Measurements from ENCODE around the gene CYP3A4.

CYP3A4 gene

DNA sequence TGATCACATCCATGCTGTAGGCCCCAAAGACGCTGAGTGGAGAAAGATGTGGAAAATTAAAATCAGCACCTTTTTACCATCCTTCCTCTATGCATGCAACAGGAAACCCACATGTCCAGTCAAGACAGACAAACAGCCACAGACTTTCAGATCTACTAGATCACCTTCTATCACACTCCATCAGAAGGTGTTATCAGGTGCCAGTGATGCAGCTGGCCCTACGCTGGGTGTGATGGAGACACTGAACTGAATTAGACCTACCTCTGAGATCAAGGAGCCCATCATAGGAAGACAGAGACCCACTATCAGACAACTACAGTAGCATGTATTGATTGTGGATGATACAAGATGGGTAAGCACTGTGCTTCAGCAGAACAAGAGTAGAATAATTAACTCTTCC is 15.5 kb downstream of the CYP3A4 start:
- no peaks in the 10 kb centered on the region for H3K9me3 ChIP-seq (ENCODE audit: control insufficient read depth, insufficient read depth, low read depth, low read length)
- CTCF ChIA-PET: no interaction called here
- no peaks in the 10 kb centered on the region; the same call in 1 of the 2 replicates for H3K4me1 ChIP-seq (ENCODE audit: control insufficient read depth, insufficient read depth, low read length)
- no peak overlapping the region for H3K27ac ChIP-seq (ENCODE audit: extremely low read depth, low read depth, low read length)
- POLR2A ChIA-PET: no interaction called here
- no peak for TF ChIP-seq ZNF561 (tag by site-specific recombination; IDR thresholded peaks at IDR 0.05; ENCODE audit: borderline replicate concordance)
- TF ChIP-seq ZNF155 (tag by site-specific recombination; IDR thresholded peaks at IDR 0.05): no peak
- TF ChIP-seq, protein P1, sequence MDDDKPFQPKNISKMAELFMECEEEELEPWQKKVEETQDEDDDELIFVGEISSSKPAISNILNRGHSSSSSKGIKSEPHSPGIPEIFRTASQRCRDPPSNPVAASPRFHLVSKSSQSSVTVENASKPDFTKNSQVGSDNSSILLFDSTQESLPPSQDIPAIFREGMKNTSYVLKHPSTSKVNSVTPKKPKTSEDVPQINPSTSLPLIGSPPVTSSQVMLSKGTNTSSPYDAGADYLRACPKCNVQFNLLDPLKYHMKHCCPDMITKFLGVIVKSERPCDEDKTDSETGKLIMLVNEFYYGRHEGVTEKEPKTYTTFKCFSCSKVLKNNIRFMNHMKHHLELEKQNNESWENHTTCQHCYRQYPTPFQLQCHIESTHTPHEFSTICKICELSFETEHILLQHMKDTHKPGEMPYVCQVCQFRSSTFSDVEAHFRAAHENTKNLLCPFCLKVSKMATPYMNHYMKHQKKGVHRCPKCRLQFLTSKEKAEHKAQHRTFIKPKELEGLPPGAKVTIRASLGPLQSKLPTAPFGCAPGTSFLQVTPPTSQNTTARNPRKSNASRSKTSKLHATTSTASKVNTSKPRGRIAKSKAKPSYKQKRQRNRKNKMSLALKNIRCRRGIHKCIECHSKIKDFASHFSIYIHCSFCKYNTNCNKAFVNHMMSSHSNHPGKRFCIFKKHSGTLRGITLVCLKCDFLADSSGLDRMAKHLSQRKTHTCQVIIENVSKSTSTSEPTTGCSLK (tag by site-specific recombination; IDR thresholded peaks at IDR 0.05): no peak
- no peak for TF ChIP-seq ZNF157 (tag by site-specific recombination; IDR thresholded peaks at IDR 0.05)
- no peak for TF ChIP-seq ZNF175 (tag by site-specific recombination; IDR thresholded peaks at IDR 0.05)
- TF ChIP-seq ZNF292 (tag by site-specific recombination; IDR thresholded peaks at IDR 0.05; ENCODE audit: borderline replicate concordance, low read depth): no peak
- TF ChIP-seq, protein P2, sequence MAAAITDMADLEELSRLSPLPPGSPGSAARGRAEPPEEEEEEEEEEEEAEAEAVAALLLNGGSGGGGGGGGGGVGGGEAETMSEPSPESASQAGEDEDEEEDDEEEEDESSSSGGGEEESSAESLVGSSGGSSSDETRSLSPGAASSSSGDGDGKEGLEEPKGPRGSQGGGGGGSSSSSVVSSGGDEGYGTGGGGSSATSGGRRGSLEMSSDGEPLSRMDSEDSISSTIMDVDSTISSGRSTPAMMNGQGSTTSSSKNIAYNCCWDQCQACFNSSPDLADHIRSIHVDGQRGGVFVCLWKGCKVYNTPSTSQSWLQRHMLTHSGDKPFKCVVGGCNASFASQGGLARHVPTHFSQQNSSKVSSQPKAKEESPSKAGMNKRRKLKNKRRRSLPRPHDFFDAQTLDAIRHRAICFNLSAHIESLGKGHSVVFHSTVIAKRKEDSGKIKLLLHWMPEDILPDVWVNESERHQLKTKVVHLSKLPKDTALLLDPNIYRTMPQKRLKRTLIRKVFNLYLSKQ (tag by site-specific recombination; IDR thresholded peaks at IDR 0.05; ENCODE audit: borderline replicate concordance): no peak
- no peak for TF ChIP-seq ZNF302 (tag by site-specific recombination; IDR thresholded peaks at IDR 0.05; ENCODE audit: low read depth)
- H3K36me3 ChIP-seq (ENCODE audit: control insufficient read depth in 2 of 2, insufficient read depth in 1 of 2, low read length in 2 of 2): no peaks in the 10 kb centered on the region
- H3K4me3 ChIP-seq (ENCODE audit: low read depth, low read length): no peak overlapping the region

GRCh38 chr7:99767662-99768061 is 16.3 kb downstream of the CYP3A4 start:
- no peaks in the 10 kb centered on the region; the same call in 1 of the 2 replicates for H3K4me1 ChIP-seq (ENCODE audit: control insufficient read depth, insufficient read depth, low read length)
- no peaks in the 10 kb centered on the region for H3K36me3 ChIP-seq (ENCODE audit: control insufficient read depth in 2 of 2, insufficient read depth in 1 of 2, low read length in 2 of 2)
- no peak overlapping the region for H3K4me3 ChIP-seq (ENCODE audit: low read depth, low read length)
- TF ChIP-seq GLIS1 (tag by site-specific recombination; IDR thresholded peaks at IDR 0.05): no peak
- no peak for TF ChIP-seq ZNF768 (tag by site-specific recombination; IDR thresholded peaks at IDR 0.05)
- TF ChIP-seq ZNF37A (tag by site-specific recombination; IDR thresholded peaks at IDR 0.05): no peak
- TF ChIP-seq ZBTB48 (tag by site-specific recombination; IDR thresholded peaks at IDR 0.05): no peak
- TF ChIP-seq ZNF221 (tag by site-specific recombination; IDR thresholded peaks at IDR 0.05; ENCODE audit: borderline replicate concordance): no peak
- no peak for TF ChIP-seq ZNF473 (tag by site-specific recombination; IDR thresholded peaks at IDR 0.05)
- no peak for TF ChIP-seq ZNF777 (tag by site-specific recombination; IDR thresholded peaks at IDR 0.05; ENCODE audit: borderline replicate concordance)
- no peak for TF ChIP-seq ZNF521 (tag by site-specific recombination; IDR thresholded peaks at IDR 0.05)
- no peak for TF ChIP-seq ZSCAN5A (tag by site-specific recombination; IDR thresholded peaks at IDR 0.05)
- TF ChIP-seq ZSCAN4 (tag by site-specific recombination; IDR thresholded peaks at IDR 0.05): no peak
- no peaks in the 10 kb centered on the region for H3K9me3 ChIP-seq (ENCODE audit: control insufficient read depth, insufficient read depth, low read depth, low read length)
- ChIA-PET CTCF (no interaction called here), POLR2A (no interaction called here)
- no peak overlapping the region for H3K27ac ChIP-seq (ENCODE audit: extremely low read depth, low read depth, low read length)

Measured in HEK293 (cell line).